Ramos (cell line): ENCODE measurements around the gene CHCHD6.

ENCODE experiments used
- in situ Hi-C: fragments of 300-500 bp; cut with MboI; formaldehyde crosslinking; loops from one replicate; pipeline ENCODE4 v1.14.3; 2022; ENCODE audit warnings: low sequenced_read_pairs; ENCODE audit not compliant: unreplicated experiment

Gene CHCHD6

DNA sequence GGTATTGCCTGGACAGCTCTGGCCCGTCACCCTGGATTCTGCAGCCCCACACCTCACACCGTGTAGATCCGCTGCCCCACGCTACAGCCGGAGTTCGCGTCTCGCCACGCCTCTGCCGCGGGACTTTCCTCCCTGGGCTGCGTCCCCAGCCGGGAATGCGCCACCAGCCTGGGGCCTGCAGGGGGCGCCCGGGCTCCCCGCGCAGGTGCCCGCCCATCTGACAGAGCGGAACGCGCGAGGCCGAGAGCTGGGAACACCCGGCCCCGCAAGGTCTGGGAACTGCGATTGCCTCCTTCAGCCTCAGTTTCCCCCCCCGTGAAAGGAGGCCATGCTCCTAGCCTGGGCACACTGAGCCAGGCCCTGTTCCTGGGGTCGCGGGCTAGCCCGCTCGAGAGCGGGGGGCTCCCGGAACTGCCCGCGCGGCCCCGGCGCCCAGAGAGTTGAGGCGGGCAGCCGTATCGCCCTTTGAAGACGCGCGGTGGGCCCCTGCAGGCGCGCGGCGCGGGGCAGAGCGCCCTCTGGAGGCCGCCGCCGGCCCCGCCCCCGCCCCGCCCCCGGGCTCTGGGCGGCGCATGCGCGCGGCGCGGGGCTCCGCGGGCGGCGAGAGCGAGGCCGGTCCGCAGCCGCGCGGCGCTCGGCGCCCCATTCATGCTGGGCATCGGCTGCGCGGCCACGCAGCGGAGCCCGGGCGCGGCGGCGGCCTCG is 278.6 kb downstream of the CHCHD6 start, which contains the start of gene PLXNA1:
PLXNA1 (plus strand) TSS at position 645 of the 705 bp plus-strand sequence. CDS start 5,479 bp downstream, outside the sequence.
- in situ Hi-C loops, result no loop called here

DNA sequence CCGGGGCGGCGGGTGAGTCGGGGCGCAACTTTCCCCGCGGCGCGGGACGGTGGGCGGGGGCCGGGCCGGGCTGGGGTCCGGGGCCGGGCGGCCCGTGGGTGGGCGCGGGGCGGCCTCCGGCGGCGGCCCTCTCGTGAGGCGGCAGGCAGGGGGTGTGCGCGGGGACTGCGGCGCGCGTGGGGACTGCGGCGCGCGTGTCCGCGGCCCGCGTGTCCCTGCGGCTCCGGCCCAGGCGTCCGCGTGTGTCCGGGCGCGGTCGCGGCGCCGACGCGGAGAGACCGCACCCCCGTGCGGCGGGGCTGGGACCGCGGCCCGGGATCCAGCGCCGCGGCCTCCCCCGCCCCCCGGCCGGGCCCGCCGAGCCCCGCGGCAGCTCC is 279.2 kb downstream of the CHCHD6 start:
- in situ Hi-C loops, result no loop called here

DNA sequence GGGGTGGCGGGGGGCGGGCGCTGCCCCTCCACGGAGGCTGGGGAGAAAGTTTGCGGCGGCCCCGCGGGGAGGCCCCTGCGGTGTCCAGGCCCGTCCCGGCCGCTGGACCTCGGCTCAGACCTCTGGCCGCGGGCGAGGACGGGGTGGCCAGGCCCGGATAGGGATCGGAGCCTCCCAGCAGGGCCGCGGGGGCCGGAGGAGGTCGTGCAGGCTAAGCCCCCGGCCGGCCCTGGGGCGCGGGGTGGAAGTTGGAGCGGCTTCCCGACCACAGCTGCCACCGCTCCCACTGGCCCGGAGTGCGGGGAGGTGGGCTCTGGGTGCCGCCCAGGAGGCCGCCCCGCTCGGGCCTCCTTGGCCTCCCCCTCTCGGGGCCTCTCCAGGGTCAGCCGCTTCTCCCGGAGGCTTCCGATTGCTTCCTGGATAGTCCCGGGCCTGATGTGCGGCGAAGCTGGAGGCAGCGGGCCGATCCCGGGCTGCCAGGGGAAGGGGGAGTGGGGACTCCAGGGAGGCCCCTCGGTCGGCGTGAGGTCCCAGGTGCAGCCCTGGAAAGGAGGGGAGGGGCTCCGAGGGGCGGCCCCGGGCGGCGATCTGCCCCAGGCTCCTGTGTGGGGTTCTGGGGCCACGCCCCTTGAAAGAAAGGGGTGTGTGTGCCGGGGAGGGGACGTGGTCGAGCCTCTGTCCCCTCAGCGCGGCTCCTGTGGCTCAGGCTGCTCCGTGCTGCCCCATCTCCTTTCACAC is 279.8 kb downstream of the CHCHD6 start:
- in situ Hi-C loops, result no loop called here

DNA sequence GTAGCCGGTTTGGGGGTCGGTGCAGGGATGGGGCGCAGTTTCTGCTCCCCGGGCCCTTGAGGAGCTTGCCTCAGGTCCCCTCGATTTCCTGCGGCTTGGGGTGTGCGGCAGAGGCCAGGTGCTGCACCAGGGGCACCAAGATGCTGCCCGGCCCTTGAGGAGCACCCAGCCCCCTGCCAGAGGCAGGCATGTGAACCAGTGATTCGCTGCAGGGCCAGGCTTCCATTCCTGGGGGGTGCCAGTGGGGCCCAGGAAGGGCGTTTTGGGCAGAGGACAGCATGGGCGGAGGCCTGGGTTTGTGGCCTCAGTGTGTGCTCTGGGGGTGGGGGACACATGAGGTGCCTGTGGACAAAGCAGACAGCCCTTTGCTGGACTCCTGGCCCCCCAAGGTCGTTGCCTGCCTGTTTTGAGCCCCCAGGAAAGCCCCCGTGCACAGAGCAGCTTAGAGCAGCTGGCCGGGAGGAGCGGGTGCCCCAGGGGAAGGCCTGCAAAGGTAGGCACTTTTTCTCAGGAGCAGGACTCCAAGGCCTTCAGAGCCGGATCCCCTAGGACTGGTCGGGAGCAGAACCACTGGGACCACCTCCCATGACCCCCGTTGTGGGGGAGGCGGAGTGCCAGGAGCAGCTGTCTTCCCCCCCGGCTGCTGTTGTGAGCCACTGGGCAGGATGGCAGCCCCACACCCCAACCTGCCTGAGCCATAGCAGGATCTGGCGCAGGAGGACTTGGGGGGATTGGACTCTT is 280.5 kb downstream of the CHCHD6 start:
- in situ Hi-C loops, result no loop called here

DNA sequence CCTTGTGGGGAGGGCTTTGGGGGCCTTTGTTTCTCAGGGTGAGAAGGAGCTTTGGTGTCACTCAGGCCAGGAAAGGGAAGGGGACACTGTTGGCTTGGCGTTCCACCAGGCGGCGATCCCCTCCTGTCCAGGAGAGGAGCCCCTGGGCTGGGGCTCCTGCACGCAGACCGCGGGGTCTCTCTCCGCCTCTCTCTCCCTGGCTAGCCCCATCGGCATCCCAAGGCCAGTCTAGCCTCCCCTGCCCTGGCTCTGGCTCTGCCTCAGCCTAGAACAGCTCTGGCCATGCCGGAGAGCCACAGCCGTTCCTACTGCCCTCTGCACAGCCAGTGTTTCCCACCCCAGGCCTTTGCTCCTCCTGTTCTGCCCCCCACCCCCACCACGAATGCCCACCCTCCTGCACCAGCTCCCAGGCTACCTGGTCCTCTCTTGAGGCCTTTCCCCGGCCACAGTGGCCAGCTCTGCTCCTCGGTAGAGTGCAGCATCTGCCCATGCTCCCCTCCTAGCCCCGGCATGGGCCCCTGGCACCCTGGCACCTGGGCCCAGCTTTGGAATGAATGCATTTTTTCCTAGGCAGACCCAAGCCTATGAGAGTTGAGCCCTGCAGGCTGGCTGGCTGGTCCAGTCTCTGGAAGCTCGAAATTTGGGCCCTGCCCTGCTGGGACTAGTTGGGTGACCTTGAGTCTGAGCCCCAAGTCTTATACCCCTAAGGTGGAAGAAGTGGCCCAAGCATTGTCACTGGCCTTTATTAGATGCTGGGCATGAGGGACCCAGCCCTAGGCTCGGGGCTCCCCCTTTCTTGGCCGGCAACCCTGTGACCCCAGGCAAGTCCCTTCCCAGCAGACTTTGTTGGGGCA is 281.3 kb downstream of the CHCHD6 start:
- in situ Hi-C loops, result no loop called here

DNA sequence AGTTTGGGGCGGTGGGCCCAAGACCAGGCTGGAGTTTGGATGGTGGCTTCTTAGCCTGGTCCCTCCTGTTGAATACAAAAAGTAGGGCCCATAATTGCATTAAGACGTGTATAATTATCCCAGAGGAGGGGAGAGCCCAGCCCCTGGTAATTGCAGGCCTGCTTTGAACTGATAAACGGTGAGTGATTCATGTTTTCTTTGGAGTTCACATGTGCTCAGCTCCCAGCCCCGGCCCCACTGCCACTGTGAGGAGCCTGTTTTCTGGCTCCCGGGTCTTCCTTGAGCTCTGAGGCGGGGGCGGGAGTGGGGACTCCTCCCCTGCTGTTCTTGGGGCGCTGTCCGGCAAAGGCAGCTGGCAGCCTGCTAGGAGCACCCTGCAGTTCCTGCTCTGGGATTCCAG is 282.0 kb downstream of the CHCHD6 start:
- in situ Hi-C loops, result no loop called here

DNA sequence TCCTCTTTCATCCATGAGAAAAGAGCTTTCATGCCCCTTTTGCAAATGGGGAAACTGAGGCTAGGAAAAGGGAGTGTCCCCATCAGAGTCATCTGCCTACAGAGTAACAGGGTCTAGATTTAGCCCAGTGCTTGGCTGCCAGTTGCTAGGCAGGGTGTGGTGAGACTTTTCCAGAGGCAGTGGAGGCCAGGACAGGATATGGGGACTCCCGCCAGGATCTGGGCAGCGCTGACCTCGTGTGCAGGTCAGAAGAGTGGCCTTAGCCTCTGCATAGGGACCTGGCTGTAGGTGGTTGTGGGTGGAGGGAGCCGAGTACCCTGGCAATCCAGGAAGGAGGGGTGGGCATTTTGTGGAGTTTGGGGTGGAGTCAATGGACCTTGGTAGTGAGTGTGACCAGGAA is 283.1 kb downstream of the CHCHD6 start:
- in situ Hi-C loops, result no loop called here

DNA sequence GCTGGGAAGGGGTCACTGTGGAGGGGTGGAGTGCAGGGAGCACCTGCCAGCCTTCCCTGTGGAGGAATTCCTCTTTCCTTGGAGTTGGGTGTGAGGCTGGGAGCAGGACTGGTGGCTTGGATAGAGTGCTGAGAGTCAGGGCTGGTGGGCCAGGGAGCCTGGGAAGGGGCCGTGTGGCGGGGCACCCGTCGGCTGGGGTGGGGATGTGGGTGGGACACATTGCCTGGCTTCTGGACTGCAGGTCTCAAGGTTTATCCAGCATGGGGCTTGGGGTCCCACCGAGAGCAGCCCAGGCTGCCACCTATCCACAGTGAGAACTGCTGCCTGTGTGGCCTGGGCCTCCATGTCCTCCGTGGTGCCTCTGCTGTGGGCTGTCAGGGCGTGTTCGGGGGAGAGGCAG is 283.6 kb downstream of the CHCHD6 start:
- in situ Hi-C loops, result no loop called here

DNA sequence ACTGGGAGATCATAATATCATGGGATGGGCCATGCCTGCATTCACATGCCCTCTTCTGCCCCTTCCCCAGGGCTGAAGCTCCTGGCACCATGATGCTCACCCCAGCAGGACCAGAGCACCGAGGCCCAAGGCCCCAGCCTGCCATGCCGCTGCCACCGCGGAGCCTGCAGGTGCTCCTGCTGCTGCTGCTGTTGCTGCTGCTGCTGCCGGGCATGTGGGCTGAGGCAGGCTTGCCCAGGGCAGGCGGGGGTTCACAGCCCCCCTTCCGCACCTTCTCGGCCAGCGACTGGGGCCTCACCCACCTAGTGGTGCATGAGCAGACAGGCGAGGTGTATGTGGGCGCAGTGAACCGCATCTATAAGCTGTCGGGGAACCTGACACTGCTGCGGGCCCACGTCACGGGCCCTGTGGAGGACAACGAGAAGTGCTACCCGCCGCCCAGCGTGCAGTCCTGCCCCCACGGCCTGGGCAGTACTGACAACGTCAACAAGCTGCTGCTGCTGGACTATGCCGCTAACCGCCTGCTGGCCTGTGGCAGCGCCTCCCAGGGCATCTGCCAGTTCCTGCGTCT is 284.5 kb downstream of the CHCHD6 start:
- in situ Hi-C loops, result no loop called here

DNA sequence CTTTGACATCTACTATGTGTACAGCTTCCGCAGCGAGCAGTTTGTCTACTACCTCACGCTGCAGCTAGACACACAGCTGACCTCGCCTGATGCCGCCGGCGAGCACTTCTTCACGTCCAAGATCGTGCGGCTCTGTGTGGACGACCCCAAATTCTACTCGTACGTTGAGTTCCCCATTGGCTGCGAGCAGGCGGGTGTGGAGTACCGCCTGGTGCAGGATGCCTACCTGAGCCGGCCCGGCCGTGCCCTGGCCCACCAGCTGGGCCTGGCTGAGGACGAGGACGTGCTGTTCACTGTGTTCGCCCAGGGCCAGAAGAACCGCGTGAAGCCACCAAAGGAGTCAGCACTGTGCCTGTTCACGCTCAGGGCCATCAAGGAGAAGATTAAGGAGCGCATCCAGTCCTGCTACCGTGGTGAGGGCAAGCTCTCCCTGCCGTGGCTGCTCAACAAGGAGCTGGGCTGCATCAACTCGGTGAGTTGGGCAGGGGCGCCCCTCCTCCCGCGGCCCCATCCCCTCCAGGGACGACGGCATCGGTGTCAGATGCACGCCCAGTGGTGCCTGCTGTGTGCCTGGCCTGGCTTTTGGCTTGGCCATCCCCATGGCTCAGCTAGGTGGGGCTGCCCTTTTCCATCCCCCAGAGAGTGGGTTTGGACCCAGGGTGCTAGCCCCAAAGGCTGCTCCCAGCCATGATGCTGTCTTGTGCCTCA is 285.4 kb downstream of the CHCHD6 start:
- in situ Hi-C loops, result no loop called here

DNA sequence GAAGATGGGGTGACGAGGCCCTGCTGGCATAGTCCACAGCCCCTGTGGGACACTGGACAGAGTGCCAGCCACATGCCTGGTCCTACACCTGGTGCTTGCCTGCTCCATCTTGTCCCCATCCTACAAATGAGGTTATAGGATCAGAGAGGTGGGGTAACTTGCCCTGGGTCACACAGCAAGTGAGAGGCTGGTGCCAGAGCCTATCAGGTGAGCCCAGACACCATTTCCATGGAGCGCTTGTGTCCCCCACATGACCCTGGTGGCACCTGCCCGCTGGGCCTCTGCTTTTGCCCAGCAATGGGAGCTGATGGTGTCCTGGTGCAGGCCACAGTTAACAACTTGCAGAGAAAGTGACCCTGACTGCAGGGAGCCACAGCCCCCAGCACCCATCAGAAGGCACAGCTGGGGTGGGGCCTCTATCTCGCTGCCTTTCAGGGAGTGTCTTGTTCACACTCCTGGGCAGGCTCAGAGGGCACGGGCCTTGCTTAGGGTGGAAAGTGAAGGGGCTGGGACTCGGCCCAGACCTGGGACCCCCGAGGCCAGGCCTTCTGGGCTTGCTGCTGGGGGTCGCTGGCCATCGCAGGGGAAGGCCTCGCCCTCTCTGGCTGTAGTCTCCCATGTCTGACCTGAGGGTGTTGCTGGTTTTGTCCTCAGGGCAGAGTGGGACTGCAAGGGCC is 286.1 kb downstream of the CHCHD6 start:
- in situ Hi-C loops, result no loop called here

DNA sequence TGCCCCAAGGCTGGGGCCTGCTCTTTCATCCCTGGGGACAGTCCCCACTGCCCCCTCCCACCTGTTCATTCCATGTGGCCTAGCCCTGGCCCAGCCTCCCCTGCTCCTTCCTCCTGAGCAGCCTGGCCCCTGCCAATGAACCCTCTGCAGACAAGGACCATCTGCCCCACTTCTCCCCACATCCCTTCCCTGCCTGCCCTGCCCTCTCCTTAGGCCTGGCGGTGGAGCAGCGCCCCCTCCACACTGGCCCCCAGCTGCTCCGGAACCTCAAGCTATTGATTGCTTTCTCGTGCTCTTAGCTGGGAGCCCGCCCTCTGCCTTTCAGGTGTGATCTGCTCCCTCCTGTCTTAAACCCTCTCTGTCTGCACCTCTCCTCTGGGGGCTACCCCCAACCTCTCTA is 286.9 kb downstream of the CHCHD6 start:
- in situ Hi-C loops, result no loop called here

DNA sequence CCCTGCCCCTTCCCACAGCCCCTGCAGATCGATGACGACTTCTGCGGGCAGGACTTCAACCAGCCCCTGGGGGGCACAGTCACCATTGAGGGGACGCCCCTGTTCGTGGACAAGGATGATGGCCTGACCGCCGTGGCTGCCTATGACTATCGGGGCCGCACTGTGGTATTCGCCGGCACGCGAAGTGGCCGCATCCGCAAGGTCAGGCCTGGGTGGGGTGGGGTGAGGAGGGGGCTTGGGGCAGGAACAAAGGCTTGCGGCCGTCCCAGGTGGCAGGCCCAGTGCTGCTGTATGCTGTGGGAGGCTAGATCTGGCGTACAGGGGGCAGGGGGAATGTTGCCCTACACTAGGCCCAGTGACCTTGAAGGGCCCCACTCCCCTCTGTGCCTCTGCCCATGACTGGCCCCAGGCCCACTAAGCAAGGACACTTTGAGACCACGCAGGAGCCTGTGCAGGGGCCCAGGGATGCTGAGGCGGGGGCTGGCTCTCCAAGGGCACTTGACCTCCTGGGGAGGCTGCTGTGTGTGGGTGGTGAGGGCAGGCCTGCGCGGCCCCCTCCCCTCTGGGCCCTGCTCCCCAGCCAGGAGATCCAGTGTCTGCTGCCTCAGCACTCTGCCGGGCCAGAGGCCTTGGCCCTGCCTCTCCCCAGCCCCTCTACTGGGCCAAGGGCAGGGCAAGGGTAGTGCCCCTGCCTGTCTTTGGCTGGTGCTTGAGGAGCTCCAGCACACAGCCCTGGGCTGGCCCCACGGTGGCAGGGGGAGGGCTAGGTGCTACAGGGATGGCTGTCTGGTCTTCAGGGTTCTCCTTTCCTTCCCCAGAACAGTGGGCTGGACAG is 287.5 kb downstream of the CHCHD6 start:
- in situ Hi-C loops, result no loop called here

DNA sequence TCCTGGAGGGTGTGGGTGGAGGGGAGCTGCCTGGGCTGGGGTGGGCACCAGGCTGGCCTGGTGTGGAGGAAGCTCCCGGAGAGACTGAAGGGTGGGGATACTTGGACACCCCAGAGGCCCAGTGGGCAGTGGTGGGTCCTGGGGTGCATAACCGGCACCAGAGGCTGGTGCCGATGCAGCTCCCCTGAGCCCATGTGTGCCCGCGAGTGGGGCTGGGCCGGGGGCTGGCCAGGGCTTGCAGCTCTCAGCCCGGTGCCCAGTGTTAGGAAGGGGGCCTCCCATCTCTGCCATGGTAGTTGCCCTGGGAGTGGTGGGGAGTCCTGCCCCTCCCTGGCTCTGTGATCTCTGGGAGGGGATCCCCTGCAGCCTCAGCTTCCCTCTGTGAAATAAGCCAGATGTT is 288.2 kb downstream of the CHCHD6 start:
- in situ Hi-C loops, result no loop called here

DNA sequence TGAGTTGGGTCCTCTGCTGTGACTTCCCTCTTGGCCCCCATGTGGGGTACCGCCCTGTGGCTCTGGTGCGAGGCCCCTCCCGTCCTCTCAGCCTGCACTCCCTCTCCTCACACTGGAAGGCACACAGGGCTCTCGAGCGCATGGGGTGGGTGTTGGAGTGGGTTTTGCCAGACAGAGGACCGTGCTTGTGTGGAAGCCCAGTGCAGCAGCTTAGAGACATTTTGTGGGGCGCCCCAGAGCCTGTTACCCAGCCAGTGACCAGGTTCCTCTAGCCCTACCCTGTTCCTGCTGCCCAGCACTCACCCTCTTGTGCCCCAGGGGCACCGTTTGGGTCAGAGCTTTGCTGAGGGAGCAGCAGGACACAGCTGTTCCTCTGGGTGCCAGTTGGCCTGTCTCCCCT is 288.7 kb downstream of the CHCHD6 start:
- in situ Hi-C loops, result no loop called here

DNA sequence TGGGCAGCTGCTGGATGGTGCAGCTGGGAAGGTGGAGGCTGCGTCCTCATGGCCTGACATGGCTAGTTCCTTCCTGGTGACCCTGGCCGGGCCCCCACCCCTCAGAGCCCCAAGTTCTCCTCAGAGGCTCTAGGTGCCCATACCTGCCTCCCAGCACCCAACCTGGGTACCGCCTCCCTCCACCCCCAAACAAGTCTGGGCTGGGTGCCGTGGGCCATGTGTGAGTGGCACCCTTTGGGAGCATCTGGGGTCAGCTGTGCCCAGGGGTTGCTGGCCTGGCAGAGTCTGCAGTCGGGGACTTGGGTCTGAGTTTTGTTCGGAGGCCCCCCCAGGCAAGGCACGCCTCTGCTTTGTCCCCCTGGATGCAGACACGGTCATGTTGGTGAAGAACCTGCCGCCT is 289.4 kb downstream of the CHCHD6 start:
- in situ Hi-C loops, result no loop called here

DNA sequence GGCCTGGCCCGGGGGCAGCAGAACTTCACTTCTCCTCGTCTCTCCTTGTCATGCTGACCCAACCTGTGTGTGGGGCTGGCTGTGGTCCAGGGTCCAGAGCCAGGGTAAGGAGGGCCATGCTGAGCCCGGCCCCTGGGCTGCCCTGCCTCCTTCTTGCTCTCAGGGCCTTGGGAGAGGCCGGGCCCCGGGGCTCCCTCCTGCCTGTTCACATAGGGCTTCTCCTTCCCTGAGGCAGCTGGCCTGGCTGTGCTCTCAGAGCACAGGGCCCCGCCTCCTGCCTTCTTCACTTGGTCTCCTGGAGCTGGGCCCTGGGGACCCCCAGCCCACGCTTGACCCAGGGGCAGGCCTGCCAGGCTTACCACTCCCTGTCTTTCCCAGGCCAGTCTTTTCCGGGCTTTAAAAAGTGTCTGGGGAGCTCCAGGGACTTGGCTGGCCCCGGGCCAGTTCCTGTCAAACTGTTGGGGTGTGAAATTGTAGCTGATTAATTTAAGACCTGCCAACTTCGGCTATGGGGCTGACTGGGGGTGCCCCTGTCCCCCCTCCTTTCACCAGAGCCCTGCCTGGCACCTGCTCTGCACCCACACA is 290.7 kb downstream of the CHCHD6 start:
- in situ Hi-C loops, result no loop called here
